Smooth muscle cell (in vitro differentiated cells): ENCODE measurements around the gene COL6A5. TPM values are rescaled to one million over a fixed set of nuclear protein-coding genes. Genes with fewer than 3 reads are reported as not detected.

Experiments
- DNase-seq: peaks from one replicate; lab custom pipeline; 2025; ENCODE audit not compliant: unreplicated experiment; lab: John Stamatoyannopoulos, UW
- H2AFZ ChIP-seq: fragments of 200-600 bp; sonication (generic); 2 replicates; pipeline ENCODE4 v1.6.0; 2016; ENCODE audit warnings: antibody characterized with exemption, low read depth, mild to moderate bottlenecking
- H3F3A ChIP-seq: fragments of 200-600 bp; sonication (generic); 2 replicates; pipeline ENCODE4 v1.6.0; 2017; ENCODE audit warnings: antibody characterized with exemption, low read depth
- H3K27ac ChIP-seq: fragments of 200-600 bp; sonication (generic); 2 replicates; pipeline ENCODE4 v1.5.1; 2016; ENCODE audit warnings: low read depth, mild to moderate bottlenecking
- H3K27me3 ChIP-seq: fragments of 200-600 bp; sonication (generic); 2 replicates; pipeline ENCODE4 v1.6.1; 2016; ENCODE audit warnings: low read depth, mild to moderate bottlenecking
- H3K36me3 ChIP-seq: fragments of 200-600 bp; sonication (generic); 2 replicates; pipeline ENCODE4 v1.5.1; 2016; ENCODE audit warnings: low read depth
- H3K4me1 ChIP-seq: fragments of 200-600 bp; sonication (generic); 2 replicates; pipeline ENCODE4 v1.5.1; 2016; ENCODE audit warnings: low read depth
- H3K4me2 ChIP-seq: fragments of 200-600 bp; sonication (generic); 2 replicates; pipeline ENCODE4 v1.6.0; 2016; ENCODE audit warnings: mild to moderate bottlenecking
- H3K4me3 ChIP-seq: fragments of 200-600 bp; sonication (generic); 2 replicates; pipeline ENCODE4 v1.5.1; 2016; ENCODE audit warnings: mild to moderate bottlenecking
- H3K79me2 ChIP-seq: fragments of 200-600 bp; sonication (generic); 2 replicates; pipeline ENCODE4 v1.6.0; 2016; ENCODE audit warnings: low read depth, mild to moderate bottlenecking
- H3K9ac ChIP-seq: fragments of 200-600 bp; sonication (generic); 2 replicates; pipeline ENCODE4 v1.6.0; 2016; ENCODE audit warnings: low read depth
- H3K9me3 ChIP-seq: fragments of 200-600 bp; sonication (generic); replicated peaks from 2 replicates; pipeline ENCODE4 v1.5.1; 2016; ENCODE audit warnings: low read depth
- H4K20me1 ChIP-seq: fragments of 200-600 bp; sonication (generic); 2 replicates; pipeline ENCODE4 v1.6.0; 2016; ENCODE audit warnings: low read depth
- WGBS: methylation state at CpG from one replicate; pipeline ENCODE4 v1.1.7; 2016; ENCODE audit warnings: low lambda C conversion rate; 5-methylcytosine and 5-hydroxymethylcytosine counted together
- polyA plus RNA-seq: library from polyadenylated mRNA; unstranded; fragments of >200 nt; fragmentation: Nextera tagmentation; extraction: Ambion mirVana; gene quantifications from 2 replicates; pipeline ENCODE4 v1.2.1, GENCODE V29; 2016
- total RNA-seq: library from RNA; depleted of rRNA; stranded (reverse); fragments of >200 nt; gene quantifications from 2 replicates; pipeline ENCODE4 v1.2.3, GENCODE V29; 2014
- TF ChIP-seq, protein P1 (sequence below): fragments of 200-600 bp; sonication (generic); IDR thresholded peaks from 2 replicates; pipeline ENCODE4 v1.5.1; 2017; ENCODE audit warnings: borderline replicate concordance, mild to moderate bottlenecking, antibody characterized with exemption; ENCODE audit not compliant: insufficient read depth, poor library complexity, severe bottlenecking

The COL6A5 gene
- total and polyA plus RNA-seq, 2 experiments from 2014 or later, result 1.2 TPM; not detected in 1

- Histone ChIP-seq H3K36me3 (no peaks in the 10 kb centered on the region), H3K27me3 (no peaks in the 10 kb centered on the region), H3K4me1 (no peaks in the 10 kb centered on the region), H4K20me1 (no peaks in the 10 kb centered on the region), H2AFZ (no peak overlapping the region), H3K4me3 (no peak overlapping the region), H3F3A (no peaks in the 10 kb centered on the region), H3K79me2 (no peaks in the 10 kb centered on the region), H3K4me2 (no peak overlapping the region), H3K27ac (no peak overlapping the region), H3K9ac (no peak overlapping the region), H3K9me3 (no peaks in the 10 kb centered on the region)
- TF ChIP-seq, protein P1, sequence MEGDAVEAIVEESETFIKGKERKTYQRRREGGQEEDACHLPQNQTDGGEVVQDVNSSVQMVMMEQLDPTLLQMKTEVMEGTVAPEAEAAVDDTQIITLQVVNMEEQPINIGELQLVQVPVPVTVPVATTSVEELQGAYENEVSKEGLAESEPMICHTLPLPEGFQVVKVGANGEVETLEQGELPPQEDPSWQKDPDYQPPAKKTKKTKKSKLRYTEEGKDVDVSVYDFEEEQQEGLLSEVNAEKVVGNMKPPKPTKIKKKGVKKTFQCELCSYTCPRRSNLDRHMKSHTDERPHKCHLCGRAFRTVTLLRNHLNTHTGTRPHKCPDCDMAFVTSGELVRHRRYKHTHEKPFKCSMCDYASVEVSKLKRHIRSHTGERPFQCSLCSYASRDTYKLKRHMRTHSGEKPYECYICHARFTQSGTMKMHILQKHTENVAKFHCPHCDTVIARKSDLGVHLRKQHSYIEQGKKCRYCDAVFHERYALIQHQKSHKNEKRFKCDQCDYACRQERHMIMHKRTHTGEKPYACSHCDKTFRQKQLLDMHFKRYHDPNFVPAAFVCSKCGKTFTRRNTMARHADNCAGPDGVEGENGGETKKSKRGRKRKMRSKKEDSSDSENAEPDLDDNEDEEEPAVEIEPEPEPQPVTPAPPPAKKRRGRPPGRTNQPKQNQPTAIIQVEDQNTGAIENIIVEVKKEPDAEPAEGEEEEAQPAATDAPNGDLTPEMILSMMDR, result no peak
- DNase-seq, result no peak
- 90% methylated on average over 3 of the region's 3 CpGs for WGBS
Observed at GRCh38 chr3:130384476-130385025, 39.1 kb downstream of the COL6A5 start.

DNA sequence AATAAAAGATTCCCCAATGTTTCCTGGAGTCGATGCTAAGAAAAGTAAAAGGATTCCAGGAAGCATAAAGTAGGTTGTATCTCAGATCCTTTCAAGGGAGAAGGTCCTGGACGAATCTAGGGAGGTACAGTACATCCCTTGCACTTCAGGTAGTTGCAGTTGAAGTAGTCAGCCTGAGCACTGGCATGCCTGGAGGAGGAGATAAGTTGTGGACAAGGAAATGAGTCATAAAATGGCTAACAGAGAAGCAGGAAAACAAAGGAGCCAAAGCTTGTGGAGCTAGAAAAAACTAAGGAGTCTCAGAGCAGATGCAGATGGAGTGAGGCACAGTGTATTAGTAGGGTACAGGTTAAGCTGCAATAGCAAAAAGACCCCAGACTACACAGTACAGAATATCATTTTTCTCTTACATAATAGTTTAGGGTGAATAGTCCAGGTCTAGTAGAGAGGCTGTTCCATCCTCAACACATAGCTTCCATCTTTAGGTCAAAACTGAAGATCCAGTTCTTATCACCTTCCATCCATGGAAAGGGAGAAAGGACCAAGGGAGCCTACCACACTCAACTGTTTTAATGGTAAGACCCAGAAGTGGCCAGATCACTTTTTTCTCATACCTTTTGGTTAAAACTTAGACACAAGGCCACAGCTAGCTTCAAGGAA is 41.3 kb downstream of the COL6A5 start:
- no peak for DNase-seq
- Histone ChIP-seq H3K36me3 (no peaks in the 10 kb centered on the region), H3K27ac (no peak overlapping the region), H4K20me1 (no peaks in the 10 kb centered on the region), H3K4me2 (no peak overlapping the region), H3K9ac (no peak overlapping the region), H3K4me3 (no peak overlapping the region), H3K27me3 (no peaks in the 10 kb centered on the region), H3K79me2 (no peaks in the 10 kb centered on the region), H3F3A (no peaks in the 10 kb centered on the region), H2AFZ (no peak overlapping the region), H3K4me1 (no peaks in the 10 kb centered on the region), H3K9me3 (no peaks in the 10 kb centered on the region)
- TF ChIP-seq, protein P1, result no peak
- 74% methylated on average over 2 of the region's 2 CpGs for WGBS

- Histone ChIP-seq H3K79me2 (no peaks in the 10 kb centered on the region), H3K27ac (no peak overlapping the region), H3K9me3 (no peaks in the 10 kb centered on the region), H3K4me3 (no peak overlapping the region), H3K4me1 (no peaks in the 10 kb centered on the region), H3K9ac (no peak overlapping the region), H2AFZ (no peak overlapping the region), H4K20me1 (no peaks in the 10 kb centered on the region), H3F3A (no peaks in the 10 kb centered on the region), H3K4me2 (no peak overlapping the region), H3K36me3 (no peaks in the 10 kb centered on the region), H3K27me3 (no peaks in the 10 kb centered on the region)
- TF ChIP-seq, protein P1, result no peak
- no peak for DNase-seq
- WGBS, result 89% methylated on average over 1 of the region's 1 CpG
Observed at GRCh38 chr3:130389743-130390478, 44.4 kb downstream of the COL6A5 start.
